AG08395 (cell line): ENCODE results near the gene RPA4.
"Not testable (repeated sequence)": the region's sequence is repeated elsewhere in the genome, so short reads cannot be mapped to it uniquely, and the experiment has no call there.

Source experiments
- DNase-seq: peaks from one replicate; pipeline ENCODE4 v3.0.0; 2012; ENCODE audit warnings: mixed read lengths, low spot score

The RPA4 gene

GRCh38 chrX:96883608-96884007 is at the start of gene RPA4:
RPA4 (plus strand) TSS chrX:96883908; CDS start chrX:96884311, 403 bp downstream.
- no peak for DNase-seq

- no peak for DNase-seq
Observed at GRCh38 chrX:96834137-96834536, 49.6 kb upstream of the RPA4 start.

GRCh38 chrX:96835660-96836289 is 47.9 kb upstream of the RPA4 start:
- DNase-seq: no peak

- DNase-seq: no peak
Observed at GRCh38 chrX:96837808-96838207, 45.9 kb upstream of the RPA4 start.

- DNase-seq: no peak
Observed at GRCh38 chrX:96838537-96838936, 45.2 kb upstream of the RPA4 start.

- DNase-seq: no peak
Observed at GRCh38 chrX:96841325-96841724, 42.4 kb upstream of the RPA4 start.

GRCh38 chrX:96841866-96842265 is 41.8 kb upstream of the RPA4 start:
- DNase-seq: not testable (repeated sequence)

GRCh38 chrX:96843566-96843965 is 40.1 kb upstream of the RPA4 start:
- DNase-seq: no peak

- DNase-seq: no peak
Observed at GRCh38 chrX:96846841-96847240, 36.9 kb upstream of the RPA4 start.

GRCh38 chrX:96859422-96859821 is 24.3 kb upstream of the RPA4 start:
- DNase-seq: not testable (repeated sequence)

- no peak for DNase-seq
Observed at GRCh38 chrX:96861218-96861617, 22.5 kb upstream of the RPA4 start.

GRCh38 chrX:96861661-96862060 is 22.0 kb upstream of the RPA4 start:
- no peak for DNase-seq

- no peak for DNase-seq
Observed at GRCh38 chrX:96884027-96884426, 319 bp downstream of the RPA4 start.

- no peak for DNase-seq
Observed at GRCh38 chrX:96889726-96890125, 6.0 kb downstream of the RPA4 start.

GRCh38 chrX:96906741-96907140 is 23.0 kb downstream of the RPA4 start:
- no peak for DNase-seq

- no peak for DNase-seq
Observed at GRCh38 chrX:96907516-96908272, 24.0 kb downstream of the RPA4 start.

GRCh38 chrX:96909291-96909690 is 25.6 kb downstream of the RPA4 start:
- DNase-seq: no peak

- no peak for DNase-seq
Observed at GRCh38 chrX:96918864-96919263, 35.2 kb downstream of the RPA4 start.

GRCh38 chrX:96919672-96920071 is 36.0 kb downstream of the RPA4 start:
- DNase-seq: no peak

- DNase-seq: no peak
Observed at GRCh38 chrX:96924581-96924980, 40.9 kb downstream of the RPA4 start.

GRCh38 chrX:96929036-96929435 is 45.3 kb downstream of the RPA4 start:
- no peak for DNase-seq
